Pulmonary artery endothelial cell (primary cell): ENCODE measurements around the gene ZMYM1. TPM values are rescaled to one million over a fixed set of nuclear protein-coding genes. Genes with fewer than 3 reads are reported as not detected.
"Not testable (repeated sequence)": the region's sequence is repeated elsewhere in the genome, so short reads cannot be mapped to it uniquely, and the experiment has no call there.

Experiments used
- DNase-seq: peaks from one replicate; pipeline ENCODE4 v3.0.0-alpha.2; 2011; ENCODE audit warnings: low read depth, low spot score
- total RNA-seq: library from RNA; depleted of rRNA; stranded (reverse); fragments of >200 nt; gene quantifications from 2 replicates; pipeline ENCODE4 v1.2.3, GENCODE V29; 2014

The ZMYM1 gene
- total RNA-seq = 21.3 and 34.7 TPM in 2 replicates

DNA sequence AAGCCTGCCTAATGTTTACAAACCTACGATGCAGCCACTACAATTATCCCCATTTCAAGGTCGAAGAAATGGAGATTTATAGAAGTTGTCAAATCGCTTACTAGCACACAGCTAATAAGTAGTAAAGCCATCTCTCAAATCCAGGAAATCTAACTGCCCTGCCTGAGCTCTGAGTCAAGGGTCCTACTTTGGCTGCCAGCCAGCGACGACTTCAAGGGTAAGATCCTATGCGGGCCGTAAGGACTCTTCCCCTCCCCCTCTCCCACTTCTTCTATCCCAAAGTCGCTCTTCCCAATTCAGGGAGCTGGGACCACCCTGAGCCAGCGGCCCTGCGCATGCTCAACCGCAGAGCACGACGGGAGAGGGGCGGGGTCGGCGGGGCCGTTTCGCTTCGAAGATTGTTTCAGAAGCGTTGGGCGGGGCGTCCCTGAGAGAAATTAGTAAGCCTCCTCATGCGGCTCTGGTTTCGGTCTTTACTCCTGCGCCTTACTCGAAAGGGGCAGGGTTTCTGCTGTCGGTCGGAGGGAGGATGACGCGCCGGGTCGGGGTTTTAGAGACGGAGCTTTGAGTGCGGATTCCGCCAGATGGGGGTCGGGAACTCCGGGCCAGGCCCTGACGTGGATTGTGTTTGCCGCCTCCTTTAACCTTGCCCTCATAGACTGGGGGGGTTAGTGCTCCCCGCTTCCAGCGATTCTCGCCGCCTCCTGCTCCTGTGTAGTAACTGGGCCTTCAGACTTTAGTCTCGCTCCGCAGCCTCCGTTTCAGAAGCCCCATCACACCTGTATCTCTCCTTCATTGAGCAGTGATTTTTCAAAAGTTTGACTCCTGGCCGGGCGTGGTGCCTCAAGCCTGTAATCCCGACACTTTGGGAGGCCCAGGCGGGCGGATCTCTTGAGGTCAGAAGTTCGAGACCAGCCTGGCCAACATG lies at the start of gene ZMYM1:
TSS of gene ZMYM1 (plus strand) at position 383 of the 928 bp plus-strand sequence. CDS start 14,603 bp downstream, outside the sequence.
- DNase-seq = peak; percentile 45

DNA sequence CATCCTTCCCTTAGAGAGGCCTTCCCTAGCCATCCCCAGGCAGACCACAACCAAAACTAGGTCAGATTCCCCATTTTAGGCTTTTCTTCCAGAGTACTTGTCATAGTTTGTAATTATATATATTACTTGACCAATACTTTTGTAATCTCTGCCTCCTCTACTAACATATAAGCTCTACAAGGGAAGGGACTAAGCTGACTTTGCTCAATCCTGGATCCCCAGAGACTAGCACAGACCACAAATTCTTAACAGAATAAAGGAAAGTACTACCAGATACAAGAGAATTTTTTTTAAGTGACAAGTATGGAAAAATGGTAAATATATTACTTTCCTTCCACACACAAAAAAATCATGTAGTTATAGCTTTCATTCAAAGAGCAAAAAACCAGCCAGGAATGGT lies 49.4 kb upstream of the ZMYM1 start:
- no peak for DNase-seq

DNA sequence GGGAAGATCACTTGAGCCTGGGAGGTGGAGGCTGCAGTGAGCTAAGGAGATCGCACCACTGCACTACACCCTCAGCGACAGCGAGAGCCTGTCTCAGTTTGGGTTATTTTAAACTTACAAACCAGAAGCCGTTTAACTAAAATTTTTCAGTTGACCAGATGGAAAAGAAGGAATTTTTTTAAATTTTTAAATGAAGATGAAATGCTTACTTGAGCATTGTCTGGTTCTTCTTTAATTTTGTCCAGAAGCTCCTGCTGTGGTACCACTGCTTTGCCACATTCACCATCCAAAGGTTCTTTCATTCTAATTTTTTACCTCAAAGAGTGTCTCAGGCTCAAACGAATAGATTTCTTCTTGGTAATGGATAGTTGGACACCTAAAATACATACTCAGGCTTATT lies 48.8 kb upstream of the ZMYM1 start:
- DNase-seq = no peak

DNA sequence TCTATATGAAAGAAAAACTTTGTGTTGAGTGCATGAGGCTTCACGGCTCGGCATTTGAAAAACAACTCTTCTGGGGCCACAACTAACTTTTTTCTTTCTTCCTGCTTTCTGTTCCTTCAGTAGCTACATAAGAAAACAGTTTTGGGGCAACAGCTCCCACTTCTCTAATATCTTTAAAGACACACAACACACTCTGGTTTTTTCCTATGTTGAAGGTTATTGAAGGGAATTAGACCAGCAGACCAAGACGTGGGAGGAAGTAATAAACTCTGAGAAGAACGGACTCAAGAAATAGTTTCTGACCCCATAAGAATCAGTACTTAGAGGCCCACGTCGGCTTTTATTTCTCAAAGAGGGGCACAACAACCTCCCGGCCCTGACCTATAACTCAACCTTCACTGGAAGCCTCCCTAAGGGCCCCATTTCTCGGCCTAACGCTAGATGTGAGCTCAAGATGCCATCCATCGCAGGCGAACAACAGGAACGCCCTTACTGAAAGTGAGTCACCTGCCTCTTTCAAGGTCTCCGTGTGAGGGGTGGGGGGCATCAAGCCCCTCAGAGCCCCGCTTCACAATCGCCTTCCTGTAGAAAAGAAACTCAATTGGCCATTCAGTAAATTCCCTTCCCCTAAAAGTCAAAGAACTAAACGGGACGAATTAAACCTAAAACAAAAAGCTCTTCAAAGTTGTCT lies 48.3 kb upstream of the ZMYM1 start:
- DNase-seq = no peak

DNA sequence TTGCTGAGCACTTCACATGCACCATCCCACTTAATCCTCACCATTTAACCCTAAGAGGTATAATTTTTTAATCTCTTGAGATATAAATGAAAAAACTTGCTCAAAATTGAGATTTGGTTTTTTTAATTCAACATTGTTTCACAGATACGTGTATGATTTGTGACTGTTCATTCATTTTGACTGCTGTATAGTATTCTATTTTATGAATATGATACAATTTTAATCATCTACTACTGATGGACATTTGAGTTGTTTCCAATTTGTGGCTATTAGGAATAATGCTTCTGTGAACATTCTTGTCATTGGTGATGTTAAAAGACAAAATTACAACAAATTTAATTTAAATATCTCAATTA lies 46.8 kb upstream of the ZMYM1 start:
- DNase-seq = no peak

DNA sequence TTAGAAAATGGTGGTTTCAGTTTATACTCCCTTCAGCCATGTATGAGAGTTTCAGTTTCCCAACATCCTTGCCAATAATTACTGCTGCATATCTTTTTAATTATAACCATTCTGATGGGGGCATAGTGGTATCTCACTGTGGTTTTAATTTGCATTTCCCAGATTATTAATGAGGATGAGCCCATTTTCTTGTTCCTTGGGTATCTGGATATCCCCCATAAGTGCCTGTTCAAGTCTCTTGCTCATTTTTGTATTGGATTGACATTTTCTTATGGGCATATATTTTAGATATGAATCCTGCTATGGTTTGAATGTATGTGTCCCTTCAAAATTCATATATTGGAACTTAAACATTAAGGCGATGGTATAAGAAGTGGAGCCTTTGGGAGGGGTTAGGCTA lies 45.8 kb upstream of the ZMYM1 start:
- no peak for DNase-seq

DNA sequence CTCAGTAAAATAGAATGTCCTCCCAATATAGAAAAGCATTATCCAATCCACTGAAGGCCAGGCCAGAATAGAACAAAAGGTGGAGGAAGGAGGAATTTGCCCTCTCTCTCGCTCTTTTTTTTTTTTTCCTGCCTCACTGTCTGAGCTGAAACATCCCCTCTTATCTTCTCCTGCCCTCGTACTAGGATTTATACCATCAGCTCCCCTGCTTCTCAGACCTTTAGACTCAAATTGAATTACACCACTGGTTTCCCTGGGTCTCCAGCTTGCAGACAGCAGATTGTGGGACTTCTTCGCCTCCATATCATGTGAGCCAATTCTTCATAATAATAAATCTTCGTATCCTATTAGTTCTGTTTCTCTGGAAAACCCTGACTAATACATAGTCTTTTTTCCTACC lies 42.6 kb upstream of the ZMYM1 start:
- no peak for DNase-seq

DNA sequence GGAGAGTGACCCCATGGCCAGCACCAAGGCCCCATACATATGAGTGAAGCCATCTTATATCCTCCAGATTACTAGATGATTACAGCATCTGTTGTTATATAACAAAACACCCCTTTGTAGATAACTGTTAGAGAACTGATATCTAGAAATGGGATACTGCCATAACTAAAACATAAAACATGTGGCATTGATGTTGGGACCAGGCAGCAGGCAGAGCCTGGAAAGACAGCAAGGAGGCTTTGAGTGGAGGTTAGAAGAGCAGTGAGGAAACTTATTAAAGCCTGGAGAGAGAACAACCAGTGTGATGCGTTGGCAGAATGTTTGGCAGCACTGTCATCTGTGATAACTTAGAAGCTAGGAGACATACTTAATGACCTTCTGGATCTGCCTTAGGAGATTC lies 42.0 kb upstream of the ZMYM1 start:
- no peak for DNase-seq

DNA sequence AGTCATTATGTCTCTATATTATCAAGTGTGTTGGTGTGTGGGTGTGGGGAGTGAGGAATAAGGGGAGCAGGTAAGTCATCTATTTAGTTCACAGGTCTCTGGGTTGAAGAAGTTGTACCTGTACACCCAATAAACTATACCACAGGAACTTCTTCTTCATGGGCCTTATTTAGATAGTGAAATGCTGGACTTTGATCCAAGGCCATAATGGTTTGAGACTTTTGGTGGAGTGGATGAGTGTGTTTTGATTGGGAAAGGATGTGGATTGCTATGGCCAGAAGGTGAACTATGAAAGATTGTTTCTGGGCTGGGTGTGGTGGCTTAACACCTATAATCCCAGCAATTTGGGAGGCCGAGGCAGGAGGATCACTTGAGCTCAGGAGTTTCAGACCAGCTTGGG lies 40.5 kb upstream of the ZMYM1 start:
- no peak for DNase-seq

DNA sequence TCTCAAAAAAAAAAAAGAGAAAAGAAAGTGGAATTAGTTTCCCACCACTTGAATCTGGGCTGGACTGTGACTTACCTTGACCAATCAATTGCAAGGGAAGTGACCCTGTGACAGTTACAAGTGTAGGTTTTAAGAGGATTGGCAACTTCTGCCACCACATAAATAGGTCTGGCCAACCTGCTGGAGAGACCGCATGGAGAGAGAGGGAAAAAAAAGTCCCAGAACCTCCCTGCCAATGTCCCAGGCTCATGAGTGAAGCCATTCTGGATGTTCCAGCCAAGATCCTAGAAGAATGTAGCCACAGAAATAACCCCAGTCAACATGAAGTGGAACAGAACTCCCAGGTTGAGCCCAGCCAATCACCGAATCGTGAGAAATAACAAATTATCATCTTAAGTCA lies 35.7 kb upstream of the ZMYM1 start:
- no peak for DNase-seq

DNA sequence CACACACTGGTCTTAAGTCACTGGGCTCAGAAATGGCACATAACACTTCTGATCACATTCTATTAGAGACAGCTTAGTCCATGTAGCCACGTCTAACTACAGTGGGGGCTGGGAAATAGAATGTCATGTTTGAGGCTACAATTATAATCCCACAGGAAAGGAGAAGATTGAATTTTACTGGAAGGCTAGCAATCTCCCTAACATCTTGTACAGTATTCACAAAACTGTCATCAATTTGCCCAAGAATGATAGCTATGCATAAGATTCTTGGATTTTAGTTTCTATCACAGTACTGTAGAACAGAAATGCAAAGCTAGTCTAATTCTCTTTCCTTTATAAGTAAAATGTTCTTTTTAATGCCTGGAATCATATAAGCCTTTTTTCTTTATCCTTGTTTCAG lies 34.8 kb upstream of the ZMYM1 start:
- no peak for DNase-seq

DNA sequence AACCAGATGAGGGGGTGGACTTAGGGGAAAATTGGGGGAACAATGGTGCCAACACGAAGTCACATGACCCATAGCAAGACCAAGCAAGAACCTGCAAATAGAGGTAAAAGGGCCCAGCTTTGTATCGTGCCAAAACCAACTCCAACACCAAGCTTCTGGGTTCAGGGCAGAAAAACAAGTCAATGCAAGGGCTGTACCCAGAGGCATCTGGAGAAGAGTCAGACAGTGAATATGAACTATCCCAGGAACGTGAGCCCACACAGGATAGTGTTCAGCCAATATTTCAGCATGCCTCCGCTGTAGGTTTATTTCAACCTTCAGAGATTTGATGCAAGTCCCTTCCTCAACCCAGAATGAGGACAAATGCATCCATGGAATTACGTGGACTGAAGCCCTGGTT lies 32.5 kb upstream of the ZMYM1 start:
- no peak for DNase-seq

DNA sequence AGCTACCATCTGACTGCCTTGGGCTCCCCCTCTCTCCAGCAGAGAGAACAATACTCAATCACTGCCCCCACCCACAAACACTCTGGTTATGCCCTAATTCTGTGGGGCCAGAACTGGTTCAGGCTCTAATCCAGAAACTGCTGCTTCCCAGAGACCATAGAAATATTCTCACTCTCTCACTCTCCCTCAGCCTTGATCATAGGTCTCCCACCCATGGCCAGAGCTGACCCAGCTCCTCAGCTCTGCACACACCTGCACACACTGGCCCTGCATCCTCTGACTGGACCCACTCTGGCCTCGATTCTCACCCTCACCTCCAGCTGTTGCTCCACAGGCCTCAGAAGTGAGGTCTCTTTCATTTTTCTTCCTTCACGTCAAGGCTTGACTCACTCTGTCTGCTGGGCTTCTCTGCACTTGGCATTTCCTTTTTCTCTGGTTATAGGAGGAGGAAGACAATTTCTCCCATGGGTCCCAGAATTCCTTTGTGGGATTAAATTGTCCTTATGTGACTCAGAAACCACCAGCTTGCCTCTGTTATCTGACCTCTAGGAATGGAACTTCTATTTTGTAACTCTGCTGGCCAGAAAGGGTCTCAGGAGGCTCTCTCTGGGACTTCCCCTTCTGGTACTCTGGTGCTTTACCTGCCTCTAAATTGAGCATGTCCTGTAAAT lies 31.9 kb upstream of the ZMYM1 start:
- DNase-seq = peak; percentile 48

DNA sequence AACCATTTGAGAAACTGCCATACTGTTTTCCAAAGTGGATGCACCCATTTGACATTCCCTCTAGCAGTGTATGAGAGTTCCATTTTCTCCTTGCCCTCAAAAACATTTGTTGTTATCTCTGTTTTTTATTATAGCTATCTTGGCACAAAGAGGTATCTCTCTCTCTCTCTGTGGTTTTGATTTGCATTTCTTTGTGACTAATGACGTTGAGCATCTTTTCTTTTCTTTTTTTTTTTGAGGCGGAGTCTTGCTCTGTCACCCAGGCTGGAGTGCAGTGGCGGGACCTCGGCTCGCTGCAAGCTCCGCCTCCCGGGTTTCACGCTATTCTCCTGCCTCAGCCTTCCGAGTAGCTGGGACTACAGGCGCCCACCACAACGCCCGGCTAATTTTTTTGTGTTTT lies 30.1 kb upstream of the ZMYM1 start:
- DNase-seq = no peak

DNA sequence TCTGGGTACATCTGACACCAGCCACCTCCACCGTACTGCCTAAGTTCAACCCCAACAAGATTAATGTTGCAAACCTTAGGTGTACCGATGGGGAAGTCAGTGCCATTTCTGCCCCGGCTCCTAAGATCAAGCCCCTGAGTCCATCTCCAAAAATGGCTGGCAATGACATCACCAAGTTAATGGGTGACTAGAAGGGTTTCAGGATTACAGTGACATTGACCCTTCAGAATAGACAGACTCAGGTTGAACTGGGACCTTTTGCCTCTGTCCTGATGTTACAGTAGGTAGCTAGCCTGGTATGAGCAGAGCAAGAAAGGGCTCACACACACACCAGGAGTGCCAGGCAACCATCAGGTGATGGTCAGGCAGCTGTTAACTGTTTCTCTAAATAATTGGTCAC lies 25.8 kb upstream of the ZMYM1 start:
- no peak for DNase-seq

DNA sequence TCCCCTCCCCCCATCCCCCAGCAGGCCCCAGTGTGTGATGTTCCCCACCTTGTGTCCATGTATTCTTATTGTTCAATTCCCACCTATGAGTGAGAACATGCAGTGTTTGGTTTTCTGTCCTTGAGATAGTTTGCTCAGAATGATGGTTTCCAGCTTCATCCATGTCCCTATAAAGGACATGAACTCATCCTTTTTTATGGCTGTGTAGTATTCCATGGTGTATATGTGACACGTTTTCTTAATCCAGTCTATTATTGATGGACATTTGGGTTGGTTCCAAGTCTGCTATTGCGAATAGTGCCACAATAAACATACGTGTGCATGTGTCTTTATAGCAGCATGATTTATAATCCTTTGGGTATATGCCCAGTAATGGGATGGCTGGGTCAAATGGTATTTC lies 24.9 kb upstream of the ZMYM1 start:
- DNase-seq = not testable (repeated sequence)

DNA sequence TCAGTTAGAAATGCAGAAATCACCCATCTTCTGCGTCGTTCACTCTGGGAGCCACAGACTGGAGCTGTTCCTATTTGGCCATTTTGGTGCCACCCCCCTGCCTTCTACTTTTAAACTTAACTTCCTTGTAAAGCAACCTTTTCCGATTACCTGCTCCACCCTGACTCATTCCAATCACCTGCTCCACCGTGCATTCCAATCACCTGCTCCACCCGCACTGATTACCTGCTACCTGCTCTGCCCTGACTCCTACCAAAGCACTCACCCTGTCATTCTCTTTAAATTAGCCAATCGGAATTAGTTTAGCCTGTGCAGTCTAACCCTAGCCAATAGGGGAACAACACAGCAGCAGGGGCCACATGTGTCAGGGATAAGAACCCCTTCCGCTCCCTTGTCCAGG lies 20.9 kb upstream of the ZMYM1 start:
- not testable (repeated sequence) for DNase-seq

DNA sequence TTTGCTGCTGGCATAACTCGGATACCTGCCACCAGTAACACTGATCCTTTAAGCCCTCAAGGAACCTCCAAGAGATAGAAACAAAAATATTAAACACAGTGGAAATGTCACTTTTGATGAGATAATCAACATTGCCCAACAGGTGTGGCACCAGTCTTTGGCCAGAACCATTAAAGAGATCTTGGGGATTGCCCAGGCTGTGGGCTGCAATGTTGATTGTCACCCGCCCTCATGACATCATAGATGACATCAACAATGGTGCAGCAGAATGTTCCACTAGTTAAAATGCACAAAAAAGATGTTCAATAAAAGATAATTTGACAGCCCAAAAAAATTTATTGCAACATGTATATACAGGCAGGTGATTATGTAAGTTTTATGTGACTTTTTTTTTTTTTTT lies 20.2 kb upstream of the ZMYM1 start:
- DNase-seq = no peak

DNA sequence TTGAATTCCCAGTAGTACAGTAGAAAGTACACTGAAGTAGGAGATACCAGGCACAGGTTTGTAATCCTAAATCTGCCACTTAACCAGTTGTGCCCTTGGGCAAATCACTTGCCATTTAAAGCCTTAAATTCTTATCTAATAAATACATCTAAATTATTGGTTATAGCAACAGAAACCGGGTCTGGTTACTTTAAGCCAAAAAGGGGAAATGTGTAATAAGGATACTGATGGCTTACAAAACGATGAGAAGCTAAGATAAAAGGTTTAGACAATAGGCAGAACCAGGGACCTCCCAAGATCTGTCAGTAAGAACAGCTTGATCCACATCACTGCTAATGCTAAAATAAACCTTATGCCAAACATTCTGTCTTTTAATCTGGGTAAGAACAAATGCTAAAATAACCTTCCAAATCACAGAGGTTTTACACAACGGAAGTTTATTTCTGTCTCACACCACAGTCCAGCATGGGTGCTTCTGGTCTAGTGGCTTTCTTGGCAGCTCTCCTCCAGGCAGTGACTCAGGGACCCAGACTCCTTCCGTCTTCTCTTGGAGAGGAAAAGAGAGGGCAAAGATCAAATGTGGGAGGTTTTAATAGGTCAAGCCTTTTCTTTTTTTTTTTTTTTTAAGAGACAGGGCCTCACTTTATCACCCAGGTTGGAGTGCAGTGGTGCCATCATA lies 16.5 kb upstream of the ZMYM1 start:
- DNase-seq = peak; percentile 63

DNA sequence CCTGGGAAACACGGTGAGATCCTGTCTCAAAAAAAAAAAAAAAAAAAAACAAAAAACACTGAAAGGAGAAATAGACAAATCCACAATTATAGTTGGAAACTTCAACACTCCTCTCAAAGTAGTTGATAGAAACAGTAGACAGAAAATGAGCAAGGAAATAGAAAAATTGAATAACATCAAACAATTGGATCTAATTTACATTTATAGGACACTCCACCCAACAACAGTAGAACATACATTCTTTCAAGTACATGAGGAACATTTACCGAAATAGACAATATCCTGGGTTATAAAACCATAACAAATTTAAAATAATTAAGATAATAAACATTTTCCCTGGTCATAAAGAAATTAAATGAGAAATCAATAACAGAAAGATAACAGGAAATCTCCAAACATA lies 14.9 kb upstream of the ZMYM1 start:
- no peak for DNase-seq

DNA sequence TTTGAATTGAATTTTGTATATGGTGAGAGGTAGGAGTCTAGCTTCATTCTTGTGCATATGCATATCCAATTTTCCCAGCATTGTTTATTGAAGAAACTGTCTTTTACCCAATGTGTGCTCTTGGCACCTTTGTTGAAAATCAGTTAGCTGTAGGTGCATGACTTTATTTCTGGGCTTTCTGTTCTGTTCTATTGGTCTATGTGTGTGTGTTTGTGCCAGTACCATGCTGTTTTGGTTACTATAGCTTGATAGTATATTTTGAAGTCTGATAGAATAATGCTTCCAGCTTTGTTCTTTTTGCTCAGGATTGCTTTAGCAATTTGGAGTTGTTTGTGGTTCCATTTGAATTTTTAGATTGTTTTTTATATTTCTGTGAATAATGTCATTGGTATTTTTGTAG lies 9.4 kb upstream of the ZMYM1 start:
- no peak for DNase-seq
